GM18858 (cell line): ENCODE results near the gene FRRS1L.
A peak's percentile ranks its signal among the peaks of the same experiment; 100 is the strongest.

Source experiments
- ATAC-seq: cut with Tn5 transposase; IDR thresholded peaks from one replicate; pipeline ENCODE4 v1.9.1; 2021; ENCODE audit not compliant: unreplicated experiment

FRRS1L gene

GRCh38 chr9:109176963-109177362, 9.9 kb upstream of the FRRS1L start:
- no peak for ATAC-seq

DNA sequence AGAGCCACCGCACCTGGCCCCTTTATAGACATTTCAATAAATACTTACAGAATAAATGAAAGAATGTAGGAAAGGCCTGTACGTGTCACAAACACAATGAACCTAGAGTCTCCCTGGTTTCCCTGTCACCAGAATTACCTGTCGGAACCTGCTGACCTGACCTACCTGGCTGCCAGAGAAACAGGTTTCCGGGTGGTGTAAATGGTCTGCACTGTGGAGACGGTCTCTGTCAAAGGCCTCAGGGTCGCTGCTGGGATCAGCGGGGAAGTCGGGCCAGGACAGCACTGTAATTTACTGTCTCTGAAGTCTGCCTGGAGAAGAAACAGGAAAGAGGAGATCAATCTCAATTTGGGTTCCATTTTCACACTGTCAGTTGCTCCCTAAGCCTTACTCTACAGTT, 9.3 kb upstream of the FRRS1L start:
- ATAC-seq, result no peak

- no peak for ATAC-seq
These were observed 5.9 kb upstream of the FRRS1L start for GRCh38 chr9:109172935-109173334.

DNA sequence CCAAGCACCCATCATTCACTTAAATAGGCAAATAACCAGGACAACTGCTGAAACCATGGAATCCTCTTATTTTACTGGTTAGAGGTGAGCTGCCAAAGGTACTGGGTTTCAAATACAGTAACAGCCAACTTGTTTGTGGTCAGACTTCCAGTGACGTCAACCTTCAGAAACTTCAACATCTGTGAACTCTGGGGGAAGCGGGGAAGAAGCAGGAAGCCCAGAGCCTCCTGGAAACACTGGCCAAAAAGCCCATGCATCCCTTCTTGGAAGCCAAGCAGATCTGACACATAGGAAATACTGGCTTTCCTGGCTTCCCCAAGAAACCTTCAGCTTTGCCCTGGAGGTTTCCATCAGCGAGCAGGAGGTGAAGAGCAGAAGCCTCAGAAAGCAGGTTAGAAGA, 4.9 kb upstream of the FRRS1L start:
- ATAC-seq, result no peak

DNA sequence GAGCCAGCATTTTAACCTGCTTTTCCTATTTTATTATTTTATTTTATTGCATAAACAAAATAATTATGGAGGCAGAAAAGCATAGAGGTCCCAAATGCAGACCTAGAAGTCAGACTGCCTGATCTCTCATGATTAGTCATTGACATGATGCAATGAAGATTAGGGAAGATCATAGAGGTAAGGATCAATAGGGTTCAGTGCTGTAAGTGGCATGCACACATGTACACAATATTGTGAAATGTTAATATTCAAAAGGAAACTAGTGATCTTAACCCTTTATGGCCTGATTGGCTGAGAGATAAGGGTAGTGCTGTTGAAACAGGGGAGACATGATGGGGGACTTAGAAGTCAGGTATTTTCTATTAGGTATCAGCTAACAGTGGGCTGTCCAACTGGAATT, 1.1 kb upstream of the FRRS1L start:
- no peak for ATAC-seq

DNA sequence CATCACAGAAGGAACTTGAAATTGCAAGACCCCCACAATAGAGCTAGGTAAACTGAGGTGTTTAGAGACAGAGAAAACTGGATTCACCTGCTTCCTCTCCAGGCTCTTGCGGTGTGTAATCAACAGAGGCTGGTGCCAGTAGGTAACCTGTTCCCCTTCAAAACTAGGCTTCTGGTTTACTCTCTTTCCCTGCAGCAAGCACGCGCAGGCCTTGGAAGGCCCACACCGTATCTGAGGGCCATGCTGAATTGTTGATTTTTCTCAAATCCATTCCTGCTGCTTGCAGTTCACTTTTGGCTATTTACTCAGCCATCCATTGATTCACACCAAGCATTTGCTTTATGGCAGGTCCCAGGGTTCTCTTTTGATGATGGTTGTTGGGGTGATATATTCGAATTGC, 667 bp upstream of the FRRS1L start:
- ATAC-seq, result no peak

- ATAC-seq, result no peak
These were observed 778 bp downstream of the FRRS1L start for GRCh38 chr9:109166171-109166770.

DNA sequence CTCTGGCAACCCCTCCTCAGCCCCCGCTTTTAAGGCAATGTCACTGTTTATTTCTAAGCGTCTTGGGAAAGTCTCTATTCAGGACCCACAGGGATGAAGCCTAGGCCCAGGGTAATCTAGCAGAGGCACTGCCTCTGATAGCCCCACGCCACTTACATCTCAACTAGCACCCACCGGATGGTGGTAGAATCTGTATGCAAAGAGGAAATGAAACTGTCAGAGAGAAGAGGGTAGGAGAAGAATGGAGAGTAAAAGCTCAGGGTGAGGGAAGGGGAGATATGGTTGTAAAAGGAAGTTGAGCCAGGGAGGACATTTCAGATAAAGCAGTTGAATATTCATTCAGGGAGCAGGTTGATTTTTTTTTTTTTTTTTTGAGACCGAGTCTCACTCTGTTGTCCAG, 3.0 kb downstream of the FRRS1L start:
- ATAC-seq, result peak; percentile 74

DNA sequence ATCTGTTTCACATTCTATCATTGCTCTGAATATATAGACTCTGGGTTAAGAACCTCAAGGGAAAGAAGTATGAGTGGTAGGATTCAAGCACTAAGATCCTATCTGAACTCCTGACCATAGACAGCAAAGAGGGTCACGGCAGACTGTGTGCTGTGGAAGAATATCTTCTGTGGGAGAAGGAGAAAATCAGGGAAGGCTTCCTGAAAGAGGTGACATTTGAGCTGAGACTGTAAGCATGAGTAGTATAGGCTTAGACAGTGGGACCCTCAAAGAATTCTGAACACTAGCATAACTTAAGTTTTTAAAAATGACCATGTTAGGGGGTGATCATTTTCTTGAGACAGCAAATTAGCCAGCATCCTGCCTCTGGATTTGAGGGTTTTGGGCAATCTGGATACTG, 3.9 kb downstream of the FRRS1L start:
- no peak for ATAC-seq

DNA sequence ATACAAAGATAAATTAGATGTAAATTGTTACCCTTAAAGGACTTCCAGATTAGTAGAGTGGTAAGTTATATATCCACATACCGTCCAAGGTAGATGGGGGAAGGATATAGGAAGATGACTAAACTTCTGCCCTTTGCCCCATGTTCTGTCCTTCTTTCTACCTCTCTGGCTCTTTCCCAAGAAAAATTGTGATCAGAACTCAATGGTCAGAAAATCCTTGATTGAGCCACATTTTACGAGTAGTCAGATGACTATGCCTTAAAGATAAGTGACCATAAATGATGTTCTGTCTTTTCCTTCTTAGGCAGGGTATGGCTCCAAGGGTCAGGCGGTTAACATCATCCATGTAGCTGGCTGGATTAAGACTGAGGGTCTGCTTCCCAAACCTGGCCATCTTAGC, 4.4 kb downstream of the FRRS1L start:
- no peak for ATAC-seq

DNA sequence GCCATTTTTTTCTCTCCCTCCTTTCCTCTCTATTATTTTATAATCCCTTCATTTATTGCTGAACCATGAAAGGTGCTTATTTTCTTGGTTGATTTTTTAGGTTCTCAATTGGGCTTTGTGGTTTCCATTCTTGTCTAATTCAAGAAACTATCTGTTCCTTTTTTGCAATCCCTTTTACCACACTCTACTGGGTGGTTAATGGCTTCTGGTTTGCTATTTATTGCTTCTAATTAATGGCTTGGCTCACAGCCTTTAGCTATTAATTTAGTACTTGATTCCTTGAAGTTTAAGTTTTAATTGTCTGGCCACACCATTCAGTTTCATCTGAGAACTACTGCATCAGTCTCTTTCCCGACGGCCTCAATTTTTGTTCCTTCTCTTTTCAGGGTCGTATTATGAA, 5.6 kb downstream of the FRRS1L start:
- ATAC-seq, result no peak

DNA sequence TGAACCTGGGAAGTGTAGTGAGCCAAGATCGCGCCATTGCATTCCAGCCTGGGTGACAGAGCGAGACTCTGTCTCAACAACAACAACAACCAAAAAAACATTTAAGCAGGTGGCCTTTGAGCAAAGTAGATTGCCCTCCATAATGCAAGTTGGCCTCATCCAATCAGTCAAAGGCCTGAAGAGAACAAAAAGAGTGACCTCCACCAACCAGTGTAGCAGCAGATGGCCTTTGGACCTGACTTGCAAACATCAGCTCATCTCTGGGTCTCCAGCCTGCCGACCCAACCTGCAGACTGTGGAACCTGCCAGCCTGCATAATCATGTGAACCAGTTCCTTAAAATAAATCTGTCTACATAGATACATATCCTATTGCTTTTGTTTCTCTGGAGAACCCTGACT, 7.5 kb downstream of the FRRS1L start:
- ATAC-seq, result no peak

DNA sequence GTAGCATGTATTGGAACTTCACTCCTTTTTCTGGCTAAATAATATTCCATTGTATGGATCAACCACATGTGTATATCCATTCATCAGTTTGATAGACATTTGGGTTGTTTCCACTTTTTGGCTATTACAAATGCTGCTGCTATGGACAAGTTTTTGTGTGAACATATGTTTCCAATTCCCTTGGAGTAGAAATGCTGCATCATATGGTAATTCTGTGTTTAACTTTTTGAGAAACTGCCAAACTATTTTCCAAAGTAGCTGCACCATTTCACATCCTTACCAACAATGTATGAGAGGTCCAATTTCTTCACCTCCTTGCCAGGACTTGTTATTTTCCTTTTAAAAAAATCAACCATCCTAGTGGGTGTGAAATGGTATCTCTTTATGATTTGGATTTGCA, 8.4 kb downstream of the FRRS1L start:
- no peak for ATAC-seq

DNA sequence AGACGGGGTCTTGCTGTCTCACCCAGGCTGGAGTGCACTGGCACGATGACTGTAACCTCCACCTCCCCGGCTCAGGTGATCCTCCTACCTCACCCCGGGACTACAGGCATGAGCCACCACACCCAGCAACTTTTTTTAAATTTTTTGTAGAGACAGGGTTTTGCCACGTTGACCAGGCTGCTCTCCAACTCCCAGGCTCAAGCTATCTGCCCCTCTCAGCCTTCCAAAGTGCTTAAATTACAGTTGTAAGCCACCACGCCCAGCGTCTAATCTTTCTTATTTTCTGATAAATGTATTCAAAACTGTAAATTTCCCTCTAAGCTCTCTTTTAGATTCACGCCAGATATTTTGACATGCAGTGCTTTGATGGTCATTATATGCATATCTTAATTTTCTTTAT, 10.3 kb downstream of the FRRS1L start:
- ATAC-seq, result no peak

- no peak for ATAC-seq
These were observed 16.0 kb downstream of the FRRS1L start for GRCh38 chr9:109150925-109151545.

GRCh38 chr9:109149722-109150121, 17.3 kb downstream of the FRRS1L start:
- no peak for ATAC-seq

DNA sequence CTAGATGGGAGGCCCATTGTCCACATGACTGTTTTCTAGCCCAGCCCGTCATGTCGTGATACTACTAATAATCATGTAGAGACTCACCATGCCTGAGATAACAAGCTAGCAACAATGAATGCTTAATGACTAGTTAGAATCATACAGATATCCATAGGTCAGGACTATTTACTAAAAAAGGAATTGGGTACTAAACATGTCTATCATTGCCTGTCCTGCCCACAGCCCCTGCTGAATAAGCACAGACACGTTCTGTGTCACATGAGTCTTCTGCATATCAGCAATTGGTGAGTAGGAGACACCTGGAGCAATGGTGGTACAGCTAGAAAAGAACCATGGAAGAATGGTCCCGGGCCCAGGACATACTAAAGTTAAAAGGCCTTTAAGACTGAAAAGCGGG, 18.0 kb downstream of the FRRS1L start:
- ATAC-seq, result no peak

DNA sequence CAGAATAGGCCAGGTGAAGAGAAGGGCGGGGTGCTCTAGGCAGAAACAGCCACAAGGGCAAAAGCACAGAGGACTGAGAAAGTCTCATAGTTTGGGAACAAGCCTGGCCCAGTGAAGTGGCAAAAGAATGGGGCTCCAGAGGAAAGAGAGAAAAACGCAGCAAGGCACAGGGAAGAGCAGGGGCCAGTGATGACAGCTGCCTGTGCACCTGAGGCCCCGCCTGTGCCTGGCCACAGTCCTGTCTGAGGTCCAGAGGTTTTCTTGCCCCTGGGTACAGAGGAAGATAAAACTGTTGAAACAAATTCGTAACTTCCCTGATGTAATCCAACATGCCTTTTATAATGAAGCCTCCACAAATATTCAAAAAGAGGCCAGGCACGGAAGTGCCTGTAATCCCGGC, 22.0 kb downstream of the FRRS1L start:
- no peak for ATAC-seq

- peak; percentile 95 for ATAC-seq
These were observed 23.0 kb downstream of the FRRS1L start for GRCh38 chr9:109143881-109144562.

GRCh38 chr9:109141375-109141774, 25.7 kb downstream of the FRRS1L start:
- ATAC-seq, result no peak

GRCh38 chr9:109139851-109140250, 27.2 kb downstream of the FRRS1L start:
- ATAC-seq, result no peak

- ATAC-seq, result no peak
These were observed 28.6 kb downstream of the FRRS1L start for GRCh38 chr9:109138421-109138820.

DNA sequence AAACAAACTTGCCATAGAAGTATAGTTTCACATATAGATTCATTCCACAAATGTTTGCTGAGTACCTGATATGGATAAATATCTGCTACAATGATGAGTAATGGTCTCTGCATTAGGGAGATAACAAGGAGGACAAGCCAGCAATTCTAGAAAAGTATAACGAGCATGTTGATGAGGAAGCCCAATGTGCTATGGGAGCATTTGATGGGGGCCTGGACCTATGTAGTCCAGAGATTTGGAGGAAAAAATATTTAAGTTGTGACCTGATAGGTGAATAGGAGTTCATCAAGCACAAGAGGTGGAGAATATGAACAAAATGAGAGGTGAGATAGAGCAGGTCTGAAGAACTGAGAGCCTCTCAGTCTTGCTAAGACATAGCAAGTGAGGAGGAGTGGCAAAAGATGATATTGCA, 32.9 kb downstream of the FRRS1L start:
- ATAC-seq, result no peak
